ENCODE data around the gene TMIE. TPM values are rescaled to one million over a fixed set of nuclear protein-coding genes. Genes with fewer than 3 reads are reported as not detected.

TMIE gene
- total RNA-seq (under 1 TPM; 0.52 to 0.63 TPM), polyA plus RNA-seq (under 1 TPM; 0.32 to 0.71 TPM)
- long read RNA-seq, donor 1, result 0 reads
- long read RNA-seq, donor 2, result 0 reads
- long read RNA-seq, donor 3, result 0 reads
- long read RNA-seq, donor 4, result 0 reads
- long read RNA-seq, donor 5, partial matches to known transcripts, result 0 of 1 reads
- long read RNA-seq, donor 5, other reads (novel, unspliced or antisense), result 0 of 1 reads

- no peak within 1 kb of the TSS for H3K9ac ChIP-seq (ENCODE audit: insufficient read depth in 1 of 2, low read length in 2 of 2)
- no peak within 1 kb of the TSS for H3K4me3 ChIP-seq
- no peak for TF ChIP-seq CTCF (IDR thresholded peaks at IDR 0.05; ENCODE audit: control extremely low read depth, extremely low read depth)
- no peaks in the 10 kb centered on the region for H3K36me3 ChIP-seq (ENCODE audit: control insufficient read depth in 4 of 4, insufficient read depth in 4 of 4, low read length in 4 of 4)
- 9 to 12% methylated on average over 40 to 51 of the region's 51 CpGs for WGBS, 2 donors
- peaks cover 0 to 13% (median 5%) of the 10 kb centered on the region in 5 donors for H3K4me1 ChIP-seq (ENCODE audit: control insufficient read depth in 5 of 5, insufficient read depth in 5 of 5, low read length in 5 of 5)
- H3K27ac ChIP-seq (ENCODE audit: low read depth in 1 of 2, low read length in 1 of 2), result peak within 1 kb of the TSS in 1 of 2 donors; percentile 33
- ATAC-seq (ENCODE audit: insufficient read depth, low FRiP score) (no peak), DNase-seq (no peak)
- no peaks in the 10 kb centered on the region for H3K9me3 ChIP-seq (ENCODE audit: control insufficient read depth in 4 of 4, insufficient read depth in 3 of 4, low read length in 3 of 4)
- peaks cover 0 to 8% (median 5%) of the 10 kb centered on the region in 3 donors for H3K27me3 ChIP-seq (ENCODE audit: control insufficient read depth in 3 of 3, insufficient read depth in 3 of 3, low read length in 2 of 3)
These were observed at the start of gene TMIE for GRCh38 chr3:46701181-46701939. Gene TMIE (plus strand): TSS chr3:46701392. CDS start chr3:46701488, 96 bp downstream.

- Histone ChIP-seq H3K9me3 (ENCODE audit: control insufficient read depth in 4 of 4, insufficient read depth in 3 of 4, low read length in 3 of 4) (no peaks in the 10 kb centered on the region), H3K4me3 (no peak overlapping the region), H3K4me1 (ENCODE audit: control insufficient read depth in 5 of 5, insufficient read depth in 5 of 5, low read length in 5 of 5) (no peaks in the 10 kb centered on the region), H3K9ac (ENCODE audit: insufficient read depth in 1 of 2, low read length in 2 of 2) (no peak overlapping the region), H3K27ac (ENCODE audit: low read depth in 1 of 2, low read length in 1 of 2) (no peak overlapping the region), H3K36me3 (ENCODE audit: control insufficient read depth in 4 of 4, insufficient read depth in 4 of 4, low read length in 4 of 4) (no peaks in the 10 kb centered on the region), H3K27me3 (ENCODE audit: control insufficient read depth in 3 of 3, insufficient read depth in 3 of 3, low read length in 2 of 3) (no peaks in the 10 kb centered on the region)
- 81 to 86% methylated on average over 6 of the region's 6 CpGs for WGBS, 2 donors
- no peak for TF ChIP-seq CTCF (IDR thresholded peaks at IDR 0.05; ENCODE audit: control extremely low read depth, extremely low read depth)
- DNase-seq (no peak), ATAC-seq (ENCODE audit: insufficient read depth, low FRiP score) (no peak)
These were observed 45.9 kb upstream of the TMIE start for GRCh38 chr3:46655271-46655670.

- no peak for TF ChIP-seq CTCF (IDR thresholded peaks at IDR 0.05; ENCODE audit: control extremely low read depth, extremely low read depth)
- DNase-seq (no peak), ATAC-seq (ENCODE audit: insufficient read depth, low FRiP score) (no peak)
- H3K4me1 ChIP-seq (ENCODE audit: control insufficient read depth in 5 of 5, insufficient read depth in 5 of 5, low read length in 5 of 5), result peaks cover 0 to 3% (median 0%) of the 10 kb centered on the region in 5 donors
- H3K27ac ChIP-seq (ENCODE audit: low read depth in 1 of 2, low read length in 1 of 2), result no peak overlapping the region
- H3K9ac ChIP-seq (ENCODE audit: insufficient read depth in 1 of 2, low read length in 2 of 2), result no peak overlapping the region
- no peaks in the 10 kb centered on the region for H3K36me3 ChIP-seq (ENCODE audit: control insufficient read depth in 4 of 4, insufficient read depth in 4 of 4, low read length in 4 of 4)
- H3K4me3 ChIP-seq, result no peak overlapping the region
- no peaks in the 10 kb centered on the region for H3K27me3 ChIP-seq (ENCODE audit: control insufficient read depth in 3 of 3, insufficient read depth in 3 of 3, low read length in 2 of 3)
- 90 to 93% methylated on average over 9 of the region's 9 CpGs for WGBS, 2 donors
- no peaks in the 10 kb centered on the region for H3K9me3 ChIP-seq (ENCODE audit: control insufficient read depth in 4 of 4, insufficient read depth in 3 of 4, low read length in 3 of 4)
These were observed 44.2 kb upstream of the TMIE start for GRCh38 chr3:46656778-46657556.
